A549 (cell line): Measurements from ENCODE around the gene PTPN23. TPM values are rescaled to one million over a fixed set of nuclear protein-coding genes. Genes with fewer than 3 reads are reported as not detected.
"Not testable (repeated sequence)": the region's sequence is repeated elsewhere in the genome, so short reads cannot be mapped to it uniquely, and the experiment has no call there.

Experiments
- ATAC-seq, 2 experiments: fragments of 200-7000 bp in 1 of 2; fragments of >200 bp in 1 of 2; cut with Nextera tagmentation in 1 of 2; cut with Tn5 transposase in 1 of 2; 3 replicates each; pipeline versions ENCODE4 v1.8.0 to v1.9.1; 2018 to 2020; ENCODE audit warnings: mild to moderate bottlenecking in 1 of 2, moderate library complexity in 1 of 2
- CTCF ChIA-PET: fragments of 300-600 bp; sonication (Branson Sonifier 250); formaldehyde crosslinking; extraction: SDS; loops from one replicate; lab custom pipeline; 2021; ENCODE audit warnings: antibody characterized with exemption, inconsistent platforms; lab: Yijun Ruan, JAX
- POLR2A ChIA-PET: fragments of 350-600 bp; formaldehyde crosslinking; extraction: SDS; loops from one replicate; lab custom pipeline; 2021; ENCODE audit warnings: antibody characterized with exemption, inconsistent platforms; lab: Yijun Ruan, JAX
- DNase-seq, 2 experiments: peaks; one replicate each; pipeline versions ENCODE4 v3.0.0 to v3.0.0-alpha.2; 2011 to 2016; ENCODE audit warnings: low read depth in 1 of 2, low spot score in 1 of 2
- FAIRE-seq: peaks from 2 replicates; lab custom pipeline; 2011; peaks lifted over from hg19 to GRCh38; lab: Jason Lieb, UNC
- H3K27ac ChIP-seq, 2 experiments: fragments of >200 bp; sonication (Bioruptor Twin); formaldehyde crosslinking; 3 replicates each; pipeline ENCODE4 v1.5.1; 2016 to 2017
- H3K4me1 ChIP-seq: fragments of >200 bp; sonication (Bioruptor Twin); formaldehyde crosslinking; 3 replicates; pipeline ENCODE4 v1.6.1; 2016
- H3K4me2 ChIP-seq: fragments of >200 bp; sonication (Bioruptor Twin); formaldehyde crosslinking; 3 replicates; pipeline ENCODE4 v1.6.1; 2016
- H3K4me3 ChIP-seq: fragments of >200 bp; sonication (Bioruptor Twin); formaldehyde crosslinking; 3 replicates; pipeline ENCODE4 v1.5.1; 2016
- H3K9me3 ChIP-seq: fragments of >200 bp; sonication (Bioruptor Twin); formaldehyde crosslinking; 3 replicates; pipeline ENCODE4 v1.6.1; 2016
- CBX2 ChIP-seq: fragments of 200-600 bp; sonication (generic); IDR thresholded peaks from 2 replicates; pipeline ENCODE4 v1.6.1; 2016; ENCODE audit warnings: low read depth, mild to moderate bottlenecking, borderline replicate concordance
- CEBPB ChIP-seq, 2 experiments: fragments of >200 bp in 1 of 2; sonication (Bioruptor Twin) in 1 of 2; formaldehyde crosslinking in 1 of 2; IDR thresholded peaks; 2 replicates each; pipeline ENCODE4 v1.6.1; 2012 to 2016
- EHMT2 ChIP-seq: fragments of 200-600 bp; sonication (generic); IDR thresholded peaks from 2 replicates; pipeline ENCODE4 v1.6.1; 2016; ENCODE audit warnings: antibody characterized with exemption, low read depth, mild to moderate bottlenecking, moderate library complexity
- FOXS1 ChIP-seq: fragments of 250-450 bp; sonication (Bioruptor Pico); IDR thresholded peaks from 2 replicates; pipeline ENCODE4 v1.5.0; 2020; ENCODE audit warnings: mild to moderate bottlenecking, moderate library complexity
- HEYL ChIP-seq: fragments of 250-450 bp; sonication (Bioruptor Pico); IDR thresholded peaks from 2 replicates; pipeline ENCODE4 v1.8.0; 2021; ENCODE audit warnings: mild to moderate bottlenecking, moderate library complexity
- HOXA7 ChIP-seq: fragments of 250-450 bp; sonication (Bioruptor Pico); IDR thresholded peaks from 2 replicates; pipeline ENCODE4 v1.5.0; 2020; ENCODE audit warnings: mild to moderate bottlenecking, moderate library complexity
- JUN ChIP-seq, 2 experiments: fragments of >200 bp; sonication (Bioruptor Twin); formaldehyde crosslinking; IDR thresholded peaks; 2 replicates in 1 of 2; 3 replicates in 1 of 2; pipeline ENCODE4 v1.6.1; 2016 to 2017
- MYC ChIP-seq: IDR thresholded peaks from 2 replicates; pipeline ENCODE4 v1.6.1; 2012; ENCODE audit warnings: mild to moderate bottlenecking, inconsistent platforms, low read length, improper control_type of control experiment, borderline replicate concordance
- NPAS2 ChIP-seq: fragments of 250-450 bp; sonication (Bioruptor Pico); IDR thresholded peaks from 2 replicates; pipeline ENCODE4 v1.8.0; 2022; ENCODE audit warnings: mild to moderate bottlenecking, moderate library complexity, borderline replicate concordance
- PHF8 ChIP-seq: fragments of 200-600 bp; sonication (generic); IDR thresholded peaks from 2 replicates; pipeline ENCODE4 v1.6.1; 2016; ENCODE audit warnings: low read depth, mild to moderate bottlenecking, antibody characterized with exemption, moderate library complexity, borderline replicate concordance
- POLR2AphosphoS2 ChIP-seq: conservative IDR thresholded peaks from 2 replicates; pipeline ENCODE4 v1.6.1; 2012; ENCODE audit warnings: low read length, improper control_type of control experiment, inconsistent platforms
- RAD21 ChIP-seq, 2 experiments: fragments of >200 bp in 1 of 2; sonication (Bioruptor Twin) in 1 of 2; formaldehyde crosslinking in 1 of 2; IDR thresholded peaks in 1 of 2; conservative IDR thresholded peaks in 1 of 2; 2 replicates in 1 of 2; 3 replicates in 1 of 2; pipeline ENCODE4 v1.6.1; 2012 to 2018; ENCODE audit warnings: inconsistent platforms in 1 of 2
- RFX5 ChIP-seq: fragments of 450-650 bp; IDR thresholded peaks from 2 replicates; pipeline ENCODE4 v1.7.1; 2014; ENCODE audit warnings: antibody characterized with exemption, mild to moderate bottlenecking, moderate library complexity
- RNF2 ChIP-seq: fragments of 200-600 bp; sonication (generic); IDR thresholded peaks from 2 replicates; pipeline ENCODE4 v1.6.1; 2016; ENCODE audit warnings: low read depth, mild to moderate bottlenecking, antibody characterized with exemption, moderate library complexity, borderline replicate concordance
- WGBS: methylation state at CpG from one replicate; pipeline ENCODE4 v1.1.6; 2017; ENCODE audit errors: missing lambda C conversion rate; 5-methylcytosine and 5-hydroxymethylcytosine counted together
- polyA plus RNA-seq, 4 experiments: library from polyadenylated mRNA; depleted of rRNA in 3 of 4; stranded (reverse); fragments of >200 nt; fragmentation: RNase III in 1 of 4; extraction: RNeasy Plus Mini Kit Qiagen cat#74134 plus additional on column Dnase treatment in 1 of 4; gene quantifications; 2 replicates in 3 of 4; 3 replicates in 1 of 4; pipeline ENCODE4 v1.2.3, GENCODE V29; 2011 to 2017

The PTPN23 gene
- polyA plus RNA-seq, 2 of the 4 experiments (the other 2 are of a cell fraction) = 1.5 to 16.8 TPM

DNA sequence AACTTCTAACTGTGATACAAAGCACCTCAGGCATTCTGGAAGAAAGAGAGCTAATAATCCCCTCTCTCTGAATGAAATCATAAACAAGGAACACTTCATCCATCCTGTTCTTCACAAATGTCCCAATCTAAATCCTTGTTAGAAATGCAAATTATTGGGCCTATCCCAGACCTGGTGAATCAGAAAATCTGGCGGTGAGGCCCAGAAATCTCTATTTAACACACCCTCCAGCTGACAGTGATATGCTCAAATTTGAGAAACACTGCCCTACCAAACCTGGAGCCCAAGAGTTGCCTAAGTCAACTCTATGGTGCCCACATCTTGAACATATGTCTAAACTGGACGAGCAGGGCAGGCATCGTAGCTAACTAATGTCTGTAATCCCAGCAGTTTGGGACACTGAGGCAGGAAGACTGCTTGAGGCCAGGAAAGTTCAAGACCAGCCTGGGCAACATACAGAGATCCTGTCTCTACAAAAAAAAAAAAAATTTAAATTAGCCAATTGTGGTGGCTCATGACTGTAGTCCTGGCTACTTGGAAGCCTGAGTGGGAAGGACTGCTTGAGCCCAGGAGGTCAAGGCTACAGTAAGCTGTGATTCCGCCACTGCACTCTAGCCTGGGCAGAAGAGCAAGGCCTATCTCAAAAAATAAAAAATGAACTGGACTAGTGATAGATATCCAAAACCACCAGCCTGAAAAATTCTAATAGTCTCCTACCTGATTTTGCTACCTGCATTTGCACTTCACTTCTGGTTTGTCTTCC, 71.8 kb downstream of the PTPN23 start:
- Histone ChIP-seq H3K4me1 (peaks cover 13% of the 10 kb centered on the region), H3K4me3 (no peak overlapping the region), H3K27ac (no peak overlapping the region), H3K4me2 (no peak overlapping the region), H3K9me3 (no peaks in the 10 kb centered on the region)
- CTCF ChIA-PET = interaction anchor here (0.7 to 1.2 kb wide), 2 partner anchors 23 to 202 kb away, joined by 3 read pairs; partner anchors contain the start of gene SCAP
- TF ChIP-seq CBX2 (no peak), JUN (IDR thresholded peaks at IDR 0.05) (no peak), HOXA7 (CRISPR knock-in tag) (no peak), FOXS1 (CRISPR knock-in tag) (no peak), EHMT2 (no peak), RFX5 (no peak), CEBPB (IDR thresholded peaks at IDR 0.05) (no peak), HEYL (CRISPR knock-in tag) (no peak)
- ATAC-seq (no peak), FAIRE-seq (no peak), DNase-seq (no peak)
- POLR2A ChIA-PET = no interaction called here
- 98% methylated on average over 4 of the region's 4 CpGs for WGBS

DNA sequence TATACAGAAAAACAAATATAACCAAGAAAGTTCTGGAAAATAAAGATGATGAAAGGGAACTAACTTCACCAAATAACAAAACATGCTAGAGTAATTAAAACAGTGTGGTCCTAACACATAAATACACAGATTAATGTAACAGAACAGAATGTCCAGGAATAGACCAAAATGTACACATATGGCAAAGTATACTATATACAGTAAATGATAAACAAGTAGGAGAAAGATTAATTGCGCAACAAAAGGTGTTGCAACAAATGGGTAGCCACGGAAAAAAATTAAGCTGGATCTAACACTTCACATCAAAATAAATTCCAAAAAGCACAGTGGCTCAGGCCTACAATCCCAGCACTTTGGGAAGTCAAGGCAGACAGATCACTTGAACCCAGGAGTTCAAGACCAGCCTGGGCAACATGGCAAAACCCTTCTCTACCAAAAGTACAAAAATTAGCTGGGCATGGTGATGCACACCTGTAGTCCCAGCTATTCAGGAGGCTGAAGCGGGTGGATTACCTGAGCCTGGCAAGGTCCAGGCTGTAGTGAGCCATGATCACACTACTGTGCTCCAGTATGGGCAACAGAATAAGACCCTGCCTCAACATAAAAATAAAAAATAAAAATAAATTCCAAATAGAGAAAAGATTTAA, 75.1 kb downstream of the PTPN23 start:
- H3K4me2 ChIP-seq = peak overlapping the region; percentile 45
- 69% methylated on average over 3 of the region's 3 CpGs for WGBS
- CTCF ChIA-PET = no interaction called here
- FAIRE-seq = no peak
- no peak for DNase-seq
- ATAC-seq = no peak
- POLR2A ChIA-PET = no interaction called here
- no peaks in the 10 kb centered on the region for H3K9me3 ChIP-seq
- TF ChIP-seq EHMT2 (no peak), RNF2 (no peak), POLR2AphosphoS2 (no peak), CEBPB (IDR thresholded peaks at IDR 0.05) (peak; percentile 95 to 96), RAD21 (conservative IDR thresholded peaks at IDR 0.05 in 1 of 2, IDR thresholded peaks at IDR 0.05 in 1 of 2) (no peak)
- H3K4me1 ChIP-seq = peaks cover 13% of the 10 kb centered on the region
- H3K4me3 ChIP-seq = no peak overlapping the region
- H3K27ac ChIP-seq = no peak overlapping the region; a peak in 1 of 6 replicates

DNA sequence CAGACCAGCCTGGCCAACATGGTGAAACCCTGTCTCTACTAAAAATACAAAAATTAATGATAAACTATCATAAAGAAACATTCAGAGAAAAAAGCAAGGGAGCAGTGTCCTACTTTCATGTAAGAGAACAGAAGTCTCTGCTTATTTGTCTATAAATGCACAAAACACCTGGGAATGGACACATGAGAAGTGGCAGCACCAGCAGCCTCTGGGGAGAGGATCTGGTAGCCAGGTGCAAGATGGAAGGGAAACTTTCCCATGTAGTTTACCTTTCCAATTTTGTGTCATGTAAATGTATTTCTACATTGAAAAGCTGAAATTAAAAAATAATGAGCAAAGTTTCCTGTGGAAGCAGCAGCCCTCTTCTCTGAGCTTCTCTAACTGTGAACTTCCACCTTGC, 76.2 kb downstream of the PTPN23 start:
- POLR2A ChIA-PET = no interaction called here

DNA sequence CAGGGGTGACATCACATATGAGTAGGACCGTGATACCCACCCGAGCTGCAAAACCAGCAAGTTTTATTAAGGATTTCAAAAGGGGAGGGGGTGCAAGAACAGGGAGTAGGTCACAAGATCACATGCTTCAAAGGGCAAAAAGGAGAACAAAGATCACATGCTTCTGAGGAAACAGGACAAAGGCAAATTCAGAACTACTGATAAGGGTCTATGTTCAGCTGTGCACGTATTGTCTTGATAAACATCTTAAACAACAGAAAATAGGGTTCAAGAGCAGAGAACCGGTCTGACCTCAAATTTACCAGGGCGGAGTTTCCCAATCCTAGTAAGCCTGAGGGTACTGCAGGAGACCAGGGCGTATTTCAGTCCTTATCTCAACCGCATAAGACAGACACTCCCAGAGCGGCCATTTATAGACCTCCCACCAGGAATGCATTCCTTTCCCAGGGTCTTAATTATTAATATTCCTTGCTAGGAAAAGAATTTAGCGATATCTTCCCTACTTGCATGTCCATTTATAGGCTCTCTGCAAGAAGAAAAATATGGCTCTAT, 78.8 kb downstream of the PTPN23 start:
- FAIRE-seq, H3K9me3 ChIP-seq, POLR2A ChIA-PET, ATAC-seq, DNase-seq, H3K4me3 ChIP-seq, H3K4me2 ChIP-seq, H3K27ac ChIP-seq: not testable (repeated sequence)
- CTCF ChIA-PET = interaction anchor here (1.2 kb wide), 1 partner anchor 38 kb away, joined by 3 read pairs; no protein-coding TSS in a partner anchor
- WGBS = 90% methylated on average over 9 of the region's 9 CpGs
- peaks cover 13% of the 10 kb centered on the region for H3K4me1 ChIP-seq

More for the DNA sequence above, 76.2 kb downstream of the PTPN23 start:
- ATAC-seq (no peak), FAIRE-seq (no peak), DNase-seq (no peak)
- Histone ChIP-seq H3K4me3 (no peak overlapping the region), H3K27ac (no peak overlapping the region), H3K9me3 (no peaks in the 10 kb centered on the region), H3K4me1 (peaks cover 13% of the 10 kb centered on the region), H3K4me2 (no peak overlapping the region)
- CTCF ChIA-PET = interaction anchor here (1.2 to 1.7 kb wide), 3 partner anchors 18 to 36 kb away, joined by 3 to 4 read pairs (median 3); no protein-coding TSS in a partner anchor
- no peak for TF ChIP-seq NPAS2 (CRISPR knock-in tag)
- TF ChIP-seq RFX5 = no peak
- no peak for TF ChIP-seq PHF8
- no peak for TF ChIP-seq MYC

Other genes starting within 250 kb of the PTPN23 start
- gene SETD2, start 216.9 kb upstream of the PTPN23 start, polyA plus RNA-seq (2011; rRNA removed) = 24.8 and 26.1 TPM in 2 replicates
- 16.8 to 18.1 TPM (median 17.0 TPM) in 3 replicates for gene SETD2, start 216.9 kb upstream of the PTPN23 start, polyA plus RNA-seq (2017; fragmentation: RNase III; extraction: RNeasy Plus Mini Kit Qiagen cat#74134 plus additional on column Dnase treatment)
- 8.9 and 15.5 TPM in 2 replicates for gene KIF9, start 98.2 kb upstream of the PTPN23 start, polyA plus RNA-seq (2011; rRNA removed)
- 12.6 to 16.6 TPM (median 14.0 TPM) in 3 replicates for gene KIF9, start 98.2 kb upstream of the PTPN23 start, polyA plus RNA-seq (2017; fragmentation: RNase III; extraction: RNeasy Plus Mini Kit Qiagen cat#74134 plus additional on column Dnase treatment)
- gene KLHL18, start 98.1 kb upstream of the PTPN23 start, polyA plus RNA-seq (2011; rRNA removed) = 18.5 and 20.7 TPM in 2 replicates
- 13.6 to 16.2 TPM (median 14.3 TPM) in 3 replicates for gene KLHL18, start 98.1 kb upstream of the PTPN23 start, polyA plus RNA-seq (2017; fragmentation: RNase III; extraction: RNeasy Plus Mini Kit Qiagen cat#74134 plus additional on column Dnase treatment)
- 12.9 and 27.2 TPM in 2 replicates for gene SCAP, start 94.9 kb downstream of the PTPN23 start, polyA plus RNA-seq (2011; rRNA removed)
- gene SCAP, start 94.9 kb downstream of the PTPN23 start, polyA plus RNA-seq (2017; fragmentation: RNase III; extraction: RNeasy Plus Mini Kit Qiagen cat#74134 plus additional on column Dnase treatment) = 21.9 to 25.9 TPM (median 24.8 TPM) in 3 replicates
- gene ELP6, start 132.7 kb downstream of the PTPN23 start, polyA plus RNA-seq (2011; rRNA removed) = 40.0 and 42.0 TPM in 2 replicates
- 36.3 to 39.4 TPM (median 36.5 TPM) in 3 replicates for gene ELP6, start 132.7 kb downstream of the PTPN23 start, polyA plus RNA-seq (2017; fragmentation: RNase III; extraction: RNeasy Plus Mini Kit Qiagen cat#74134 plus additional on column Dnase treatment)
- gene CSPG5, start 197.8 kb downstream of the PTPN23 start, polyA plus RNA-seq (2011; rRNA removed) = 0.14 and 0.38 TPM in 2 replicates
- gene CSPG5, start 197.8 kb downstream of the PTPN23 start, polyA plus RNA-seq (2017; fragmentation: RNase III; extraction: RNeasy Plus Mini Kit Qiagen cat#74134 plus additional on column Dnase treatment) = 0.93 to 1.1 TPM (median 1.1 TPM) in 3 replicates